SK-N-SH (cell line): ENCODE data around the gene STX5. TPM values are rescaled to one million over a fixed set of nuclear protein-coding genes. Genes with fewer than 3 reads are reported as not detected.

Experiments
- CHD2 ChIP-seq: fragments of 150-350 bp; IDR thresholded peaks from 2 replicates; pipeline ENCODE4 v1.6.1; 2018; ENCODE audit warnings: low read length; ENCODE audit not compliant: partially characterized antibody
- CTCF ChIP-seq: fragments of 200-600 bp; sonication (generic); IDR thresholded peaks from 2 replicates; pipeline ENCODE4 v1.6.1; 2017; ENCODE audit warnings: antibody characterized with exemption, mild to moderate bottlenecking, moderate library complexity
- EZH2phosphoT487 ChIP-seq: fragments of 200-600 bp; sonication (generic); IDR thresholded peaks from 2 replicates; pipeline ENCODE4 v1.6.1; 2017; ENCODE audit warnings: low read depth, mixed run types, mild to moderate bottlenecking, antibody characterized with exemption, moderate library complexity, borderline replicate concordance
- FOSL2 ChIP-seq: IDR thresholded peaks from 2 replicates; pipeline ENCODE4 v1.4.0; 2012; ENCODE audit warnings: low read depth, mild to moderate bottlenecking, moderate library complexity, borderline replicate concordance
- FOXM1 ChIP-seq: IDR thresholded peaks from 2 replicates; pipeline ENCODE4 v1.4.0; 2012; ENCODE audit warnings: low read depth, mild to moderate bottlenecking
- GATA2 ChIP-seq: sonication (generic); formaldehyde crosslinking; IDR thresholded peaks from 2 replicates; pipeline ENCODE4 v1.5.0; 2020; ENCODE audit warnings: mild to moderate bottlenecking, missing genetic modification reagents
- MXI1 ChIP-seq: IDR thresholded peaks from 2 replicates; pipeline ENCODE4 v1.6.1; 2012; ENCODE audit warnings: mild to moderate bottlenecking, low read depth, low read length, improper control_type of control experiment
- NFIC ChIP-seq: IDR thresholded peaks from 2 replicates; pipeline ENCODE4 v1.4.0; 2012; ENCODE audit warnings: borderline replicate concordance
- PBX3 ChIP-seq: IDR thresholded peaks from 2 replicates; pipeline ENCODE4; 2012
- POLR2AphosphoS5 ChIP-seq: IDR thresholded peaks from 2 replicates; pipeline ENCODE4 v1.6.1; 2012; ENCODE audit warnings: low read depth, low read length
- RAD21 ChIP-seq: IDR thresholded peaks from 2 replicates; pipeline ENCODE4 v1.6.1; 2012; ENCODE audit warnings: mild to moderate bottlenecking, low read length
- RXRA ChIP-seq: IDR thresholded peaks from 2 replicates; pipeline ENCODE4 v1.4.0; 2012; ENCODE audit warnings: low read depth, mild to moderate bottlenecking, borderline replicate concordance
- SIN3A ChIP-seq: IDR thresholded peaks from 2 replicates; pipeline ENCODE4 v1.6.1; 2012; ENCODE audit warnings: low read depth, mild to moderate bottlenecking, low read length, moderate library complexity, borderline replicate concordance
- TAF1 ChIP-seq: IDR thresholded peaks from 2 replicates; pipeline ENCODE4 v1.6.1; 2012; ENCODE audit warnings: low read depth, mild to moderate bottlenecking, low read length, moderate library complexity, borderline replicate concordance
- TCF12 ChIP-seq: IDR thresholded peaks from 2 replicates; pipeline ENCODE4 v1.4.0; 2012
- TEAD4 ChIP-seq: IDR thresholded peaks from 2 replicates; pipeline ENCODE4 v1.4.0; 2012; ENCODE audit warnings: mild to moderate bottlenecking, borderline replicate concordance; ENCODE audit not compliant: insufficient read depth
- polyA plus RNA-seq, 3 experiments: library from polyadenylated mRNA; depleted of rRNA; stranded (reverse); fragments of >200 nt; gene quantifications; 2 replicates each; pipeline ENCODE4 v1.2.3, GENCODE V29; 2012
- TF ChIP-seq, protein P1 (sequence below): fragments of 150-350 bp; IDR thresholded peaks from 2 replicates; pipeline ENCODE4 v1.6.1; 2017; ENCODE audit warnings: antibody characterized with exemption, low read length, low read depth, borderline replicate concordance
- TF ChIP-seq, protein P2 (sequence below): fragments of 150-350 bp; IDR thresholded peaks from 2 replicates; pipeline ENCODE4 v1.6.1; 2016; ENCODE audit warnings: mild to moderate bottlenecking, low read depth, low read length

STX5 gene
- polyA plus RNA-seq, 1 of the 3 experiments (the other 2 are of a cell fraction), result 24.2 TPM

- TF ChIP-seq TAF1 (peak; percentile 92), NFIC (no peak), CHD2 (peak; percentile 72), PBX3 (peak; percentile 59), RAD21 (peak; percentile 27; the same call in 1 of the 2 replicates), SIN3A (peak; percentile 91; the same call in 1 of the 2 replicates), POLR2AphosphoS5 (peak; percentile 96), FOSL2 (peak; percentile 65; the same call in 1 of the 2 replicates), FOXM1 (no peak), EZH2phosphoT487 (no peak), TEAD4 (no peak), RXRA (no peak), CTCF (peak; percentile 49), MXI1 (peak; percentile 76), TCF12 (no peak), GATA2 (CRISPR knock-in tag) (no peak)
- TF ChIP-seq, protein P1, sequence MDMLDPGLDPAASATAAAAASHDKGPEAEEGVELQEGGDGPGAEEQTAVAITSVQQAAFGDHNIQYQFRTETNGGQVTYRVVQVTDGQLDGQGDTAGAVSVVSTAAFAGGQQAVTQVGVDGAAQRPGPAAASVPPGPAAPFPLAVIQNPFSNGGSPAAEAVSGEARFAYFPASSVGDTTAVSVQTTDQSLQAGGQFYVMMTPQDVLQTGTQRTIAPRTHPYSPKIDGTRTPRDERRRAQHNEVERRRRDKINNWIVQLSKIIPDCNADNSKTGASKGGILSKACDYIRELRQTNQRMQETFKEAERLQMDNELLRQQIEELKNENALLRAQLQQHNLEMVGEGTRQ, result no peak
- TF ChIP-seq, protein P2, sequence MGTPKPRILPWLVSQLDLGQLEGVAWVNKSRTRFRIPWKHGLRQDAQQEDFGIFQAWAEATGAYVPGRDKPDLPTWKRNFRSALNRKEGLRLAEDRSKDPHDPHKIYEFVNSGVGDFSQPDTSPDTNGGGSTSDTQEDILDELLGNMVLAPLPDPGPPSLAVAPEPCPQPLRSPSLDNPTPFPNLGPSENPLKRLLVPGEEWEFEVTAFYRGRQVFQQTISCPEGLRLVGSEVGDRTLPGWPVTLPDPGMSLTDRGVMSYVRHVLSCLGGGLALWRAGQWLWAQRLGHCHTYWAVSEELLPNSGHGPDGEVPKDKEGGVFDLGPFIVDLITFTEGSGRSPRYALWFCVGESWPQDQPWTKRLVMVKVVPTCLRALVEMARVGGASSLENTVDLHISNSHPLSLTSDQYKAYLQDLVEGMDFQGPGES, result no peak
Observed at GRCh38 chr11:62787005-62787759, 44.7 kb downstream of the STX5 start, which contains the start of gene TMEM179B (continued).
